ENCODE measurements around the gene FCHO1.

FCHO1 gene

GRCh38 chr19:17724655-17725054 lies 26.6 kb upstream of the FCHO1 start:
- Mint-ChIP-seq H3K27me3 (ENCODE audit: low read depth) (no peaks in the 10 kb centered on the region), H3K36me3 (ENCODE audit: low read depth) (peaks cover 13% of the 10 kb centered on the region), H3K4me3 (no peak overlapping the region), H3K4me1 (ENCODE audit: low read depth) (peaks cover 23% of the 10 kb centered on the region), H3K9me3 (no peaks in the 10 kb centered on the region), H3K27ac (no peak overlapping the region)
- no peak for DNase-seq (ENCODE audit: low spot score)

GRCh38 chr19:17725422-17726078 lies 25.7 kb upstream of the FCHO1 start:
- Mint-ChIP-seq H3K9me3 (no peaks in the 10 kb centered on the region), H3K4me1 (ENCODE audit: low read depth) (peaks cover 17% of the 10 kb centered on the region), H3K4me3 (no peak overlapping the region), H3K27me3 (ENCODE audit: low read depth) (no peaks in the 10 kb centered on the region), H3K36me3 (ENCODE audit: low read depth) (peaks cover 21% of the 10 kb centered on the region), H3K27ac (no peak overlapping the region)
- DNase-seq (ENCODE audit: low spot score), result no peak

- Mint-ChIP-seq H3K36me3 (ENCODE audit: low read depth) (peaks cover 26% of the 10 kb centered on the region), H3K9me3 (no peaks in the 10 kb centered on the region), H3K4me3 (no peak overlapping the region), H3K27ac (no peak overlapping the region), H3K4me1 (ENCODE audit: low read depth) (peaks cover 11% of the 10 kb centered on the region), H3K27me3 (ENCODE audit: low read depth) (no peaks in the 10 kb centered on the region)
- no peak for DNase-seq (ENCODE audit: low spot score)
These were observed 25.0 kb upstream of the FCHO1 start for GRCh38 chr19:17726136-17726741.

- H3K9me3 Mint-ChIP-seq, result no peaks in the 10 kb centered on the region
These were observed 24.1 kb upstream of the FCHO1 start for GRCh38 chr19:17726964-17727773.

GRCh38 chr19:17727843-17728242 lies 23.4 kb upstream of the FCHO1 start:
- DNase-seq (ENCODE audit: low spot score), result no peak
- H3K36me3 Mint-ChIP-seq (ENCODE audit: low read depth), result peaks cover 35% of the 10 kb centered on the region

More at GRCh38 chr19:17726964-17727773, 24.1 kb upstream of the FCHO1 start:
- no peaks in the 10 kb centered on the region for H3K27me3 Mint-ChIP-seq (ENCODE audit: low read depth)
- DNase-seq (ENCODE audit: low spot score), result no peak
- peaks cover 32% of the 10 kb centered on the region for H3K36me3 Mint-ChIP-seq (ENCODE audit: low read depth)
- no peak overlapping the region for H3K27ac Mint-ChIP-seq
- H3K4me1 Mint-ChIP-seq (ENCODE audit: low read depth), result peaks cover 2% of the 10 kb centered on the region
- no peak overlapping the region for H3K4me3 Mint-ChIP-seq

GRCh38 chr19:17733127-17733526 lies 18.1 kb upstream of the FCHO1 start:
- Mint-ChIP-seq H3K27ac (no peak overlapping the region), H3K4me1 (ENCODE audit: low read depth) (peaks cover 2% of the 10 kb centered on the region), H3K9me3 (no peaks in the 10 kb centered on the region), H3K4me3 (no peak overlapping the region), H3K36me3 (ENCODE audit: low read depth) (peaks cover 44% of the 10 kb centered on the region), H3K27me3 (ENCODE audit: low read depth) (no peaks in the 10 kb centered on the region)
- DNase-seq (ENCODE audit: low spot score), result no peak

More at GRCh38 chr19:17727843-17728242, 23.4 kb upstream of the FCHO1 start:
- Mint-ChIP-seq H3K4me3 (no peak overlapping the region), H3K27me3 (ENCODE audit: low read depth) (no peaks in the 10 kb centered on the region), H3K9me3 (no peaks in the 10 kb centered on the region), H3K27ac (no peak overlapping the region), H3K4me1 (ENCODE audit: low read depth) (peaks cover 2% of the 10 kb centered on the region)

- no peaks in the 10 kb centered on the region for H3K27me3 Mint-ChIP-seq (ENCODE audit: low read depth)
- peaks cover 39% of the 10 kb centered on the region for H3K36me3 Mint-ChIP-seq (ENCODE audit: low read depth)
- H3K4me3 Mint-ChIP-seq, result no peak overlapping the region
- H3K9me3 Mint-ChIP-seq, result no peaks in the 10 kb centered on the region
- no peak for DNase-seq (ENCODE audit: low spot score)
- H3K27ac Mint-ChIP-seq, result no peak overlapping the region
- H3K4me1 Mint-ChIP-seq (ENCODE audit: low read depth), result peaks cover 5% of the 10 kb centered on the region
These were observed 17.1 kb upstream of the FCHO1 start for GRCh38 chr19:17734146-17734545.

- Mint-ChIP-seq H3K4me3 (no peak overlapping the region), H3K36me3 (ENCODE audit: low read depth) (peaks cover 31% of the 10 kb centered on the region), H3K27me3 (ENCODE audit: low read depth) (no peaks in the 10 kb centered on the region), H3K9me3 (no peaks in the 10 kb centered on the region), H3K27ac (no peak overlapping the region), H3K4me1 (ENCODE audit: low read depth) (peaks cover 7% of the 10 kb centered on the region)
- no peak for DNase-seq (ENCODE audit: low spot score)
These were observed 15.9 kb upstream of the FCHO1 start for GRCh38 chr19:17735410-17735809.

- Mint-ChIP-seq H3K4me1 (ENCODE audit: low read depth) (peaks cover 5% of the 10 kb centered on the region), H3K27ac (no peak overlapping the region), H3K4me3 (no peak overlapping the region), H3K9me3 (no peaks in the 10 kb centered on the region), H3K36me3 (ENCODE audit: low read depth) (peaks cover 21% of the 10 kb centered on the region), H3K27me3 (ENCODE audit: low read depth) (no peaks in the 10 kb centered on the region)
- no peak for DNase-seq (ENCODE audit: low spot score)
These were observed 13.6 kb upstream of the FCHO1 start for GRCh38 chr19:17737690-17738153.

GRCh38 chr19:17739121-17739875 lies 12.0 kb upstream of the FCHO1 start:
- H3K27me3 Mint-ChIP-seq (ENCODE audit: low read depth), result no peaks in the 10 kb centered on the region
- peaks cover 5% of the 10 kb centered on the region for H3K4me1 Mint-ChIP-seq (ENCODE audit: low read depth)
- peaks cover 15% of the 10 kb centered on the region for H3K36me3 Mint-ChIP-seq (ENCODE audit: low read depth)
- H3K27ac Mint-ChIP-seq, result no peak overlapping the region
- no peak overlapping the region for H3K4me3 Mint-ChIP-seq
- no peak for DNase-seq (ENCODE audit: low spot score)
- no peaks in the 10 kb centered on the region for H3K9me3 Mint-ChIP-seq

GRCh38 chr19:17741456-17741855 lies 9.8 kb upstream of the FCHO1 start:
- H3K27ac Mint-ChIP-seq, result no peak overlapping the region
- peaks cover 9% of the 10 kb centered on the region for H3K4me1 Mint-ChIP-seq (ENCODE audit: low read depth)
- no peaks in the 10 kb centered on the region for H3K27me3 Mint-ChIP-seq (ENCODE audit: low read depth)
- no peaks in the 10 kb centered on the region for H3K9me3 Mint-ChIP-seq
- H3K4me3 Mint-ChIP-seq, result no peak overlapping the region
- H3K36me3 Mint-ChIP-seq (ENCODE audit: low read depth), result peaks cover 7% of the 10 kb centered on the region
- DNase-seq (ENCODE audit: low spot score), result no peak

GRCh38 chr19:17743874-17744580 lies 7.2 kb upstream of the FCHO1 start:
- Mint-ChIP-seq H3K27me3 (ENCODE audit: low read depth) (no peaks in the 10 kb centered on the region), H3K27ac (peak overlapping the region; percentile 69), H3K4me3 (no peak overlapping the region), H3K36me3 (ENCODE audit: low read depth) (peaks cover 7% of the 10 kb centered on the region), H3K9me3 (no peaks in the 10 kb centered on the region), H3K4me1 (ENCODE audit: low read depth) (peaks cover 21% of the 10 kb centered on the region)
- peak; percentile 19 for DNase-seq (ENCODE audit: low spot score)

All from T-helper 2 cell treated with Interferon-gamma antibody and Interleukin-4, amounts not matched to agents 5 μg/mL and 100 μg/mL, for 36 hours (primary cell).